ENCODE measurements around the gene PNLIPRP2. TPM values are rescaled to one million over a fixed set of nuclear protein-coding genes. Genes with fewer than 3 reads are reported as not detected.

Gene PNLIPRP2
- polyA plus RNA-seq, 2 of the 4 experiments (the other 2 are of a cell fraction), result 0.09 TPM; not detected in 1

DNA sequence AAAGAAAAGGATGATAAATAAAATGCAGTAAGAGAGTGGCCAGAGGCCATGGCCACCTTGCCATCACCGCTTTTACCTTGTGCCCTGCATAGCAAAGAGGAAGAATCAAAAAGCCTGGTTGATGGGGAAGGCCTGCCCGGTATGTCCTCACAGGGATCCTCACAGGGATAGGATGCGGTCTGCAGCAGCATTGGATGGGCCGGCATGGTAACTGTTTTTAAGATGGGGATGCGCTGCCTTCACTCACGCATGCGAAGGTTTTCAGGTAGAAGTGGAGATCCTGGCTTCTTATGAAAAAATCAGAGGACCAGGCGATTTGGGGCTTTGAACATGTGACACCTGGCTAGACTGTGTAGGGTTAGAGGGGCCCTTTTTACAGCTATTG lies 12.5 kb downstream of the PNLIPRP2 start:
- WGBS (ENCODE audit: missing lambda C conversion rate), result 85% methylated on average over 8 of the region's 8 CpGs
- H3K9me3 ChIP-seq, result no peaks in the 10 kb centered on the region
- 0 out of 3 replicates have a peak, but pooled peaks cover 3% of the 10 kb centered on the region for H3K4me1 ChIP-seq
- ATAC-seq (no peak), DNase-seq (ENCODE audit: low read depth in 1 of 2, low spot score in 1 of 2) (no peak), FAIRE-seq (no peak)
- POLR2A ChIA-PET, result no interaction called here
- H3K27ac ChIP-seq, result no peak overlapping the region
- no peak overlapping the region for H3K4me3 ChIP-seq
- no peak for TF ChIP-seq CBX2 (IDR thresholded peaks at IDR 0.05; ENCODE audit: borderline replicate concordance, low read depth)
- TF ChIP-seq ZFP36 (IDR thresholded peaks at IDR 0.05; ENCODE audit: borderline replicate concordance, partially characterized antibody), result no peak
- TF ChIP-seq EP300 (IDR thresholded peaks at IDR 0.05), result no peak
- no peak for TF ChIP-seq ZNF302 (CRISPR knock-in tag; IDR thresholded peaks at IDR 0.05)
- no peak for TF ChIP-seq CBX8 (IDR thresholded peaks at IDR 0.05)
- TF ChIP-seq, protein P1, sequence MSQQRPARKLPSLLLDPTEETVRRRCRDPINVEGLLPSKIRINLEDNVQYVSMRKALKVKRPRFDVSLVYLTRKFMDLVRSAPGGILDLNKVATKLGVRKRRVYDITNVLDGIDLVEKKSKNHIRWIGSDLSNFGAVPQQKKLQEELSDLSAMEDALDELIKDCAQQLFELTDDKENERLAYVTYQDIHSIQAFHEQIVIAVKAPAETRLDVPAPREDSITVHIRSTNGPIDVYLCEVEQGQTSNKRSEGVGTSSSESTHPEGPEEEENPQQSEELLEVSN (IDR thresholded peaks at IDR 0.05; ENCODE audit: borderline replicate concordance, low read depth), result no peak
- no peak for TF ChIP-seq FOSL2 (IDR thresholded peaks at IDR 0.05)
- TF ChIP-seq FOSL2 (CRISPR knock-in tag; IDR thresholded peaks at IDR 0.05), result no peak
- TF ChIP-seq KDM1A (IDR thresholded peaks at IDR 0.05; ENCODE audit: low read depth), result no peak
- TF ChIP-seq FOSB (CRISPR knock-in tag; IDR thresholded peaks at IDR 0.05), result no peak
- TF ChIP-seq CHD4 (IDR thresholded peaks at IDR 0.05; ENCODE audit: borderline replicate concordance), result no peak
- no peak for TF ChIP-seq ZSCAN20 (CRISPR knock-in tag; IDR thresholded peaks at IDR 0.05)
- CTCF ChIA-PET, result interaction anchor here (1.3 to 1.4 kb wide), 2 partner anchors 154 to 163 kb away, joined by 4 to 5 read pairs; no protein-coding TSS in a partner anchor
- H3K4me2 ChIP-seq, result no peak overlapping the region

DNA sequence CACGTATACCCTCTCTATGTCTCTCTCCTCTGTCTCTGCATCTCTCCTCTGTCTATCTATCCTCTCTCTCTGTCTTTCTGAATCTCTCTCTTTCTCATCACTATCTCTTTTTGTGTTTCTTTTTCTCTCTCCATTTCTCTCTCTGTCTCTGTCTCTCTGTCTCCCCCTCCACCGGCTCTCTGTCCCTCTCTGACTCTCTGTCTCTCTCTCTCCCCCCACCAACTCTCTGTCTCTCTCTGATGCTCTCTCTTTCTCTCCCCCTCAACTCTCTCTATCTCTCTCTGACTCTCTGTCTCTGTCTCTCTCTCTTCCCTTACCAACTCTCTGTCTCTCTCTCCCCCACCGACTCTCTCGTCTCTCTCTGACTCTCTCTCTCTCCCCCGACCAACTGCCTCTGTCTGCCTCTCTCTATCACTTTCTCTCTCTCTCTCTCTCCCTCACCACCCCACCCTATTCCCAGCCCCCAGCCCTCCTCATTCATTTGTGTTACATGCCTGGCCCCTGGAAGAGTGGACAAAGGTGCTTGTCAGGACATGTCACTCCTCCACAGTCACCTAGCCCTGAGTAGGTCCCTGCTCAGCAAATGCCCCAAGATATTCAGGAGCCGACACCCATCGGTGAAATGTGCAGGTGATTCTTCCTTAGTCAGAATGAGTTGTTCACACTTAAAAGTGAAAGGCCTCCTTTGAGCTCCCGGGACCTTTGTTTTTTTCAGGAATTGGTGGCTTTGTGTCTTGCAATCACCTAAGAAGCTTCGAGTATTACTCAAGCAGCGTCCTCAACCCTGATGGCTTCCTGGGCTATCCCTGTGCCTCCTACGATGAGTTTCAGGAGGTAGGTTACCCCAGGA lies 13.6 kb downstream of the PNLIPRP2 start:
- 0 out of 3 replicates have a peak, but pooled peaks cover 3% of the 10 kb centered on the region for H3K4me1 ChIP-seq
- ATAC-seq (no peak), DNase-seq (ENCODE audit: low read depth in 1 of 2, low spot score in 1 of 2) (no peak), FAIRE-seq (no peak)
- CTCF ChIA-PET, result no interaction called here
- no peaks in the 10 kb centered on the region for H3K9me3 ChIP-seq
- no peak overlapping the region for H3K4me3 ChIP-seq
- 53% methylated on average over 11 of the region's 11 CpGs for WGBS (ENCODE audit: missing lambda C conversion rate)
- H3K27ac ChIP-seq, result no peak overlapping the region
- H3K4me2 ChIP-seq, result no peak overlapping the region
- TF ChIP-seq KDM5A (IDR thresholded peaks at IDR 0.05), result no peak
- TF ChIP-seq, protein P2, sequence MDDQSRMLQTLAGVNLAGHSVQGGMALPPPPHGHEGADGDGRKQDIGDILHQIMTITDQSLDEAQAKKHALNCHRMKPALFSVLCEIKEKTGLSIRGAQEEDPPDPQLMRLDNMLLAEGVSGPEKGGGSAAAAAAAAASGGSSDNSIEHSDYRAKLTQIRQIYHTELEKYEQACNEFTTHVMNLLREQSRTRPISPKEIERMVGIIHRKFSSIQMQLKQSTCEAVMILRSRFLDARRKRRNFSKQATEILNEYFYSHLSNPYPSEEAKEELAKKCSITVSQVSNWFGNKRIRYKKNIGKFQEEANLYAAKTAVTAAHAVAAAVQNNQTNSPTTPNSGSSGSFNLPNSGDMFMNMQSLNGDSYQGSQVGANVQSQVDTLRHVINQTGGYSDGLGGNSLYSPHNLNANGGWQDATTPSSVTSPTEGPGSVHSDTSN (IDR thresholded peaks at IDR 0.05), result no peak
- TF ChIP-seq, protein P1 (IDR thresholded peaks at IDR 0.05; ENCODE audit: borderline replicate concordance, low read depth), result no peak
- no peak for TF ChIP-seq GATA3 (IDR thresholded peaks at IDR 0.05; ENCODE audit: borderline replicate concordance)
- TF ChIP-seq SMC3 (IDR thresholded peaks at IDR 0.05), result no peak
- TF ChIP-seq TP53 (CRISPR knock-in tag; IDR thresholded peaks at IDR 0.05), result no peak
- TF ChIP-seq HEYL (CRISPR knock-in tag; IDR thresholded peaks at IDR 0.05), result no peak
- no peak for TF ChIP-seq MYC (IDR thresholded peaks at IDR 0.05; ENCODE audit: borderline replicate concordance, low read length)
- no peak for TF ChIP-seq KDM1A (IDR thresholded peaks at IDR 0.05; ENCODE audit: low read depth)
- no peak for TF ChIP-seq NR3C1 (IDR thresholded peaks at IDR 0.05)
- no peak for TF ChIP-seq RAD21 (conservative IDR thresholded peaks at IDR 0.05 in 1 of 2, IDR thresholded peaks at IDR 0.05 in 1 of 2)
- no peak for TF ChIP-seq CBX8 (IDR thresholded peaks at IDR 0.05)
- TF ChIP-seq, protein P3, sequence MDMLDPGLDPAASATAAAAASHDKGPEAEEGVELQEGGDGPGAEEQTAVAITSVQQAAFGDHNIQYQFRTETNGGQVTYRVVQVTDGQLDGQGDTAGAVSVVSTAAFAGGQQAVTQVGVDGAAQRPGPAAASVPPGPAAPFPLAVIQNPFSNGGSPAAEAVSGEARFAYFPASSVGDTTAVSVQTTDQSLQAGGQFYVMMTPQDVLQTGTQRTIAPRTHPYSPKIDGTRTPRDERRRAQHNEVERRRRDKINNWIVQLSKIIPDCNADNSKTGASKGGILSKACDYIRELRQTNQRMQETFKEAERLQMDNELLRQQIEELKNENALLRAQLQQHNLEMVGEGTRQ (IDR thresholded peaks at IDR 0.05), result no peak
- TF ChIP-seq CBX2 (IDR thresholded peaks at IDR 0.05; ENCODE audit: borderline replicate concordance, low read depth), result no peak
- TF ChIP-seq EP300 (IDR thresholded peaks at IDR 0.05), result no peak
- TF ChIP-seq MAFK (IDR thresholded peaks at IDR 0.05; ENCODE audit: partially characterized antibody), result no peak
- no peak for TF ChIP-seq PHF8 (IDR thresholded peaks at IDR 0.05; ENCODE audit: borderline replicate concordance, low read depth)
- POLR2A ChIA-PET, result no interaction called here

Data from A549 (cell line).